HG02970 (cell line): ENCODE measurements around the gene CMTM5.
"Not testable (repeated sequence)": the region's sequence is repeated elsewhere in the genome, so short reads cannot be mapped to it uniquely, and the experiment has no call there.

Experiments
- ATAC-seq: cut with Tn5 transposase; IDR thresholded peaks from one replicate; pipeline ENCODE4 v1.9.1; 2021; ENCODE audit warnings: mild to moderate bottlenecking, moderate library complexity, moderate number of reproducible peaks; ENCODE audit not compliant: unreplicated experiment, low FRiP score

The CMTM5 gene

DNA sequence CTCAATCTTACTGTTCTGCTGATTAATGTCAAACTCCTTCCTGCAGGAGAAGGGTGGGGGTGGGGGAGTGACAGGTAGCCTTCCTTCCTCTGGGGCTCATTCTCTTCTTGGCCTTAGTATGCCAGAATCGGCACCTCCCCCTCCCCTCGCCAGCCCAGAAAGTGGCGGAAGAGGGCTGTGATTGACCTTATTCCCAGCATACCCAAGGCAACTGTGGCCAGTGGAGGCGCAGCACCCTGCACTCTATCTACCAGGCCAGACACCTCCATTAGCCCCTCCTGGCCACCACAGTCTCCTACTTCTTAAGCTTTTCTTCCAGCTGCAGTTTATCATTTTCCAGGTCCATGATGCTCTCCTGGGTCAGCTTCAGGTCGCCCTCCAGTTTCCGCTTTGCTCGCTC, 15.8 kb downstream of the CMTM5 start:
- no peak for ATAC-seq

DNA sequence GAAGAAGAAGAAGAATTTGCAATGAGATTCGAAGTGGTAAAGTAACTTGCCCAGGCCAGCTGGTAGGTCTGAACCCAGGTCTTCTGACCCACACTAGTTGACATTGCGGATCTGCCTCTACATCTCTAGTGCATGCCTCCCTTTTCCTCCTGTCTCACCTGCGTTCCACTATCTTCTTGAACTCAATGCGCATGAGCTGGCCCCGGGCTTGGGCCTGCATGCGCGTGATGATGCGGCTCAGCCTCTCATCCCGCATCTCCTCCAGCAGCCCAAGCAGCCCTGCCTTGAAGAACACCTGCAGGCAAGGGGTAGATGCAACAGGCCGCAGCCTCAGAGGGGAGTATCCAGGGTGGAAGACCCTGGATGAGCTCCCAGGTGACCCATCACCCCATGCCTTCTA, 19.3 kb downstream of the CMTM5 start:
- ATAC-seq: no peak

- no peak for ATAC-seq
Measured at GRCh38 chr14:23396781-23397407, 20.0 kb downstream of the CMTM5 start.

DNA sequence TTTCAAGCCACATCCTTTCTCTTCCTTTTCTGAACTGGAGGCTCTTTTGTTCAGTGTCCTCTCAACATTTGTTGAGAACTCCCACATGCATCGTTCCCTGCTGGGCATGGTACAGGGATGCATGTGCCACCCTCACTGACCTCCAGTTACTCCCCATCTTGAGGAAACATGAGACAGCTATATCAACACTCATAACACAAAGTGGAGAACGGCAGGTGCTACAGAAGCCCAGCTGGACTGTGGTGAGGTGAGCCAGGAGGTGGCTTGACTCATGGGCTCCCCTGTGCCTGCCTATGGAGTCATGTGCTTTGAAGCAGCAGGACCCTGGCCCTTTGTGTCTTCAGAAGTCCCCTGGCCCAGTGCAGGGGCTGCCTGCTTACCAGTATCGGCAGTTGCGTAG, 21.5 kb downstream of the CMTM5 start:
- no peak for ATAC-seq

GRCh38 chr14:23399136-23399535, 22.3 kb downstream of the CMTM5 start:
- ATAC-seq: no peak

GRCh38 chr14:23399591-23399990, 22.7 kb downstream of the CMTM5 start:
- no peak for ATAC-seq

- ATAC-seq: not testable (repeated sequence)
Measured at GRCh38 chr14:23400496-23401149, 23.8 kb downstream of the CMTM5 start.

- ATAC-seq: no peak
Measured at GRCh38 chr14:23401291-23401690, 24.4 kb downstream of the CMTM5 start.

- no peak for ATAC-seq
Measured at GRCh38 chr14:23402296-23403138, 25.7 kb downstream of the CMTM5 start.

DNA sequence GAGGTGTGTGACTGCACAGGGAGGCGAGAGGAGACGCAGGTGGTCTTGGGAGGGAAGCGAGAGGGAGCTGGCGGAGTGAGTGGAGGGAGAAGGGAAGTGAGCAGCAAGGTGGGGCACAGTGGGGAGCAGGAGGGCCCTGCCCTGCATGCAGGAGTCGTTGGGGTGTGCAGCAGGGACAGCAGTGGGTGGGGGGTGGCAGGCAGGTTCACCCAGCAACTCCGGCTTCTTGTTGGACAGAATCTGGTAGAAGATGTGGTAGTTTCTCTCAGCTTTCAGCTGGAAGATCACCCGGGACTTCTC, 26.2 kb downstream of the CMTM5 start:
- ATAC-seq: no peak

DNA sequence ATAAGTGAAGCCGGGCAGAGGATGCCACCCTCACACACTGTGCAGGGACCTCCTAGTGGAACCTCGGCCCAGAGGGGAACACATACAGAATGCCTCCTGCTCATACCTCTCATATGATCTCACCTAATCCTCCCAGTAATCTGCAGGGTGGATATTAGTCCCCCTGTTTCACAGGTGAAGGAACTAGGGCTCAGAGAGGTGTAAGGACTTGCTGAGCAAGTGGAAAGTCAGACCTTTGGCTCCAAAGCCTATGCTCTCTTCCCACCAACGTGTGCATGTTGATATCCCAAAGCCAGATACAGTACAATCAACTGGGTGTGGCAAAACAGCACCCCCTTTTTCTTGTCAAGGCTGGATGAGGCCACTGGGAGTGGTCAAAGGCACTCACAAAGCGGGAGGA, 27.1 kb downstream of the CMTM5 start:
- no peak for ATAC-seq

GRCh38 chr14:23404331-23404900, 27.6 kb downstream of the CMTM5 start:
- ATAC-seq: no peak

GRCh38 chr14:23405096-23405495, 28.2 kb downstream of the CMTM5 start:
- ATAC-seq: no peak

DNA sequence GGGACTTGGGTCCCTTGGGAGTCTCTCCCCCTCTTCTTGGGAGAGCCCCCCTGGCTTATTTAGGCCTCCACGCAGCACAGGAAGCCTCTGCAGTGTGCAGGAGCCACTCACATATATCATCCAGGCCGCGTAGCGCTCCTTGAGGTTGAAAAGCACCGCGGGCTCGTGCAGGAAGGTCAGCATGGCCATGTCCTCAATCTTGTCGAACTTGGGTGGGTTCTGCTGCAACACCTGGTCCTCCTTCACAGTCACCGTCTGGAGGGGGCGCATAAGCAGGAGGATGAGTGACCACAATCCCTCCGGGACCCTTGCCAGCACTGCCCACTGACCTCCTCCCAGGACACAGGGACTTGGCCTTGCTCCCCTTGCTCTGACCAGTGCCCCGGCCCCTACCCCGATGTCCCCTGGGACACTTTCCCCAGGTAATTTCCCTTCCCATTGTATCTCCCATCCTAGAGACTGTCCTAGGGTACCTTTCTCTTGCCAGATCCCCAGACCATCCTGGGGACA, 28.7 kb downstream of the CMTM5 start:
- no peak for ATAC-seq

GRCh38 chr14:23406244-23406643, 29.4 kb downstream of the CMTM5 start:
- no peak for ATAC-seq

GRCh38 chr14:23406725-23407355, 30.0 kb downstream of the CMTM5 start:
- no peak for ATAC-seq

DNA sequence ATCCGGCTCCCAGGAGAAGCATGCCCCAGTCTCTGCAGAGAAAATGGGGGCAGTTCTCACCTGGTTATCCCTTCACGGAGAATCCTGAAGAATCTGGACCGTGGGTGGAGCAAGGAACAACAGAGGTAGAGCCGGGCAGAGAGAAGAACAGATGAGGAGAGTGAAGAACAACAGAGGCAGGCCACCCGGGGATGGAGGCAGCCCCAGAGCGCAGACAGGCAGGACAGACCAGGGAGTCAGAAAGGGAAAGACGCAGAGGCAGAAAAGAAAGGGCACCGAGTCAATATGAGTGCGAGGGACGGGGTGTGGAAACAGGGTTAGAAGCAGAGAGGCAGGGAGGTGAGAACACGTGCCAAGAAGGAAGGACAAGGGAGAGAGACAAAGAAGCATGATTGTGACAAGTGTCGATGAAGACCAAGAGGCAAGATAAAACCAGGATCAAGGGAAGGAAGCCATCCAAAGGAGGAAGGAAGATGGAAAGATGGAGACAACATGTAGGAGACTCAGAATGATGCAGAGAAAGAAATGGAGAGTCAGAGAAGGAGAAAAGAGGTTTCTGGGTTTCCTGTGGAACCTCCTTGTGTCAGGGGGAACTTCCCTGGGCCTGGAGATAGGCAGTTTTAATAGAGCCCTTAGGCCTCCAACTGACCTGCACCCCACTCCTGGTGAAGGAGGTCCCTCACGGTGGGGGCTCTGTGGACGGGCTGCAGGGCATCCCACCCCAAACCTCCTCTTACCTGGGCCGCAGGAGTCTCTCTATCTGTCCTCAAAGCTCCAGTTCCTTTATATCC, 30.9 kb downstream of the CMTM5 start, which contains the start of gene MYH6:
MYH6 (minus strand) TSS at position 758 of the 791 bp plus-strand sequence. CDS start 1,050 bp downstream, outside the sequence.
- ATAC-seq: no peak

DNA sequence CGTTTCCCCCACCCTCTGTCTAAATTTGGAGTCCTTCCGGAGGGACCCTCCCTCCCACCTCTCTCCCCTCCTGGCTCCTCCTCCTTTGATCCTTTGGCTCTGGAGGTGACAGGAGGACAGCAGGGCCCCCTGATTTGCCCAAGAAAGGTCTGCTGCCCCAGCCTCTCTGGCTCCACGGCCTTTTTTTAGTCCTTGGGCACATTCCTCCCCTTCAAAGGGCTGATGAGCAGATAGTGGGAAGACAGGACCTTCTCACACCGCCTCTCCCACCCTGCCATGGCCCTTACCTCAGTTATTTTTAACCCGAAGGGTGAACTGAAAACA, 31.4 kb downstream of the CMTM5 start:
- ATAC-seq: no peak

DNA sequence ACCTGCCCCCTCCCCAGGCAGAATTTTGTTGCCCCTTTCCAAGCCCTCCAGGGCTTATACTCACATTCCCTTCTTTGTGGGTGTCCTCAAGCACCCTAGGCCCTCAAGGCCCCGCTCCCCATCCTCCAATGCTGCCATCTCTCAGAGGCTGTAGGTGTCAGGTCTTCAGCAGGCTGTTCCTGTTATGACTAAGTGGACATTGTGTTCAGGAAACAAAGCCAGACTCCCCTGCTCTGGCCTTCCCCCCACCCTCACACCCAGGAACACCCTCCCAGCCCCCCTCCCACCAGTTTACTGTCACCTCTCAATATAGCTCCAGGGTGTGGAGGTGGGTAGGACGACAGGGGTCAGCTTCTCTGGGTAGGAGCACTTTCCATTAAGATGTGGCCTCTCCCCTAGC, 32.6 kb downstream of the CMTM5 start:
- no peak for ATAC-seq
